Esophagus muscularis mucosa (tissue), 2 donors: ENCODE results near the gene ACP2.

ENCODE experiments used
- EP300 ChIP-seq: sonication (generic); formaldehyde crosslinking; IDR thresholded peaks from one replicate; pipeline ENCODE4 v1.6.1; 2017; ENCODE audit warnings: antibody characterized with exemption
- POLR2A ChIP-seq: fragments of 450-650 bp; IDR thresholded peaks from one replicate; pipeline ENCODE4 v1.6.1; 2017; ENCODE audit warnings: antibody characterized with exemption, moderate library complexity, mild to moderate bottlenecking, low read depth

DNA sequence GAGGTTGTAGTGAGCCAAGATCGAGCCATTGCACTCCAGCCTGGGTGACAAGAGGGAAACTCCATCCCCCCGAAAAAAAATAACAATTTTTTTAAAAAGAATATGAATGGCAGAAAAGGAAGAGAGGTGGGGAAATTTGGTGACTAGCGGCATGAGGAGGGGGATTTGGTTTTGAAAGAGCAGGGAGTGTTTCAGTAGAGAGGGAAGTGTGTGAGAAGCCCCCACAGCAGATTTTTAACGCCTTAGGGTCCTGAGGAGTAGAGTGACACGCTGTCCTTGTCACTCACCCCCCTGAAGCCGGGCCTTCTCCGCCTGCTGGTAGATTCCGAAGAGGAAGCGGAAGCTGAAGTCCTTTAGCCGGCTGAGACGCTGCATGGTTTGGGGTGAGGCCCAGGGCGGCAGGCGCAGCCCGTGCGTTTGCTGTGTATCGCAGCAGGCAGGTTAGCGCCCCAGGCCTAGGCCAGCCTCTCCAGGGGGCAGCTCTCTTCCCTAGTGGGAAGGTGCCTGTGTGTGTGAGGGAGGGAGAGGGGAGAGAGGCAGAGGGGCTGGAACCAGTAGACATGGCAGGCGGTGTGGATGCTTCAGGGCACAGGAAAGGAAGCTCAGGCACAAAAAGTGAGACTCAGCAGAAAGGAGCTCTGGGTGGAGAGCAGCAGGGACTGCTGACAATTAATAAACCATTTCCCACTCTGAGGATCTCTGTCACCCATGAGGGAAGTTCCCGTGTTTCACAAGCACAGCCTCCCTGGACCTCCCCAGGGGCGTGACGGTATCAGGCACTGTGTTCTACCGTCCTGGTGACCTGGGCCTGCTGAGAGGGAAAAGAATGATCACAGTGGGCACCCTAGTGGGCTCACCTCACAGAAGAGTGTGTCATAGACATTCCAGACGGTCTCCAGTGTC is 3.9 kb downstream of the ACP2 start:
- TF ChIP-seq POLR2A, result no peak
- no peak for TF ChIP-seq EP300
